ENCODE data around the gene RNMT. TPM values are rescaled to one million over a fixed set of nuclear protein-coding genes. Genes with fewer than 3 reads are reported as not detected.
A peak's percentile ranks its signal among the peaks of the same experiment; 100 is the strongest.
"Not testable (repeated sequence)": the region's sequence is repeated elsewhere in the genome, so short reads cannot be mapped to it uniquely, and the experiment has no call there.

The RNMT gene
- total RNA-seq, 2 experiments from 2014 or later: 17.3 to 35.6 TPM

DNA sequence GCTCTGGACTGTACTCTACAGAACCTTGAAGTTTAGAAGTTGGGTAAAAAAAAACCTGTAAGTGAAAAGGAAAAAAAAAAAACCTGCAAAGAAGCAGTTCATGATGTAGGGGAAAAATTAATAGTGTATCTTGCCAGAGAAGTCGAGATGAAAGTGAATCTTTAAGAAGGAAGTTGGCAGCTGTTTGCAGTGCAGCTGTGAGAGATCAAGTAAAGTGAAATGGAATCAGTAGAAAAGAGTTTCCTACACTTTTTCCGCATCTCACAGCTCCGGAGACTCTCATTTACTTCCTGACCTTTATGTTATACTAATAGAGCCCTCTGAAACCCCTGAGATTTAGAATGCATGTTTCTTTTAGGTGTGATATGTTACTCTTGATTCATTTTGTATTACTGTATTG is 19.2 kb downstream of the RNMT start:
- ChIA-PET CTCF (ENCODE audit: unreplicated experiment) (no interaction called here), POLR2A (interaction anchor here (0.7 kb wide), 1 partner anchor 331 kb away, joined by 3 read pairs; no protein-coding TSS in a partner anchor)
- Histone ChIP-seq H3K4me2 (ENCODE audit: low read length) (no peak overlapping the region), H3K9me2 (ENCODE audit: insufficient read depth, low read length) (no peaks in the 10 kb centered on the region), H3K79me2 (ENCODE audit: insufficient read depth, low read depth, low read length) (no peaks in the 10 kb centered on the region), H3K9me3 (ENCODE audit: low read length) (no peaks in the 10 kb centered on the region), H3K36me3 (ENCODE audit: insufficient read depth, low read length) (peaks cover 89% of the 10 kb centered on the region), H3K4me3 (ENCODE audit: low read depth, low read length, poor library complexity, severe bottlenecking) (no peak overlapping the region), H2AFZ (ENCODE audit: low read length) (no peak overlapping the region), H3K4me1 (ENCODE audit: insufficient read depth, low read length, poor library complexity, severe bottlenecking) (no peaks in the 10 kb centered on the region), H4K20me1 (ENCODE audit: insufficient read depth, low read length) (no peaks in the 10 kb centered on the region), H3K27ac (ENCODE audit: low read depth, low read length, poor library complexity, severe bottlenecking) (no peak overlapping the region)
- BruUV-seq (replicated peaks): TSS peak; percentile 31
- peak; percentile 8 for DNase-seq (ENCODE audit: low spot score)
- no peak for TF ChIP-seq EZH2phosphoT487 (IDR thresholded peaks at IDR 0.05; ENCODE audit: borderline replicate concordance, low read depth, low read length)
- TF ChIP-seq, protein P1, sequence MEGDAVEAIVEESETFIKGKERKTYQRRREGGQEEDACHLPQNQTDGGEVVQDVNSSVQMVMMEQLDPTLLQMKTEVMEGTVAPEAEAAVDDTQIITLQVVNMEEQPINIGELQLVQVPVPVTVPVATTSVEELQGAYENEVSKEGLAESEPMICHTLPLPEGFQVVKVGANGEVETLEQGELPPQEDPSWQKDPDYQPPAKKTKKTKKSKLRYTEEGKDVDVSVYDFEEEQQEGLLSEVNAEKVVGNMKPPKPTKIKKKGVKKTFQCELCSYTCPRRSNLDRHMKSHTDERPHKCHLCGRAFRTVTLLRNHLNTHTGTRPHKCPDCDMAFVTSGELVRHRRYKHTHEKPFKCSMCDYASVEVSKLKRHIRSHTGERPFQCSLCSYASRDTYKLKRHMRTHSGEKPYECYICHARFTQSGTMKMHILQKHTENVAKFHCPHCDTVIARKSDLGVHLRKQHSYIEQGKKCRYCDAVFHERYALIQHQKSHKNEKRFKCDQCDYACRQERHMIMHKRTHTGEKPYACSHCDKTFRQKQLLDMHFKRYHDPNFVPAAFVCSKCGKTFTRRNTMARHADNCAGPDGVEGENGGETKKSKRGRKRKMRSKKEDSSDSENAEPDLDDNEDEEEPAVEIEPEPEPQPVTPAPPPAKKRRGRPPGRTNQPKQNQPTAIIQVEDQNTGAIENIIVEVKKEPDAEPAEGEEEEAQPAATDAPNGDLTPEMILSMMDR (conservative IDR thresholded peaks at IDR 0.05; ENCODE audit: low read length): no peak
- intact Hi-C loops (cut with micrococcal nuclease; ENCODE audit: unreplicated experiment): no loop called here

DNA sequence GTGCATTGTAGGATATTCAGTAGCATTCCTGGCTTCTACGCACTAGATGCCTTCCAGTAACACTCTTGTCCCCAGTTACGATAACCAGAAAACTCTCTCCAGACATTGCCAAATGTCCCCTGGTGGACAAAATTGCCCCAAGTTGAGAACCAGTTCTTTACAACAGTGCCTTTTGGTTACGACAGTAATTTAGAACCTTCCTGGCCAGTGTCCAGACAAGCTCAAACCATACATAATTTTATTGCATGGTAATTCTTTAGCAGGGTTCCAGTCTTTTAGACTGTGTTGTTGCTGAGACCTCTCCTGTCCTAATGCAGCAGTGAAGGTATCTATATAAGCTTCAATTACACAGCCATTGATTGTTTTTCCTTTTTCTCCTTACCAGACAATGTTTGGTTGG is 20.2 kb downstream of the RNMT start:
- intact Hi-C loops (cut with micrococcal nuclease; ENCODE audit: unreplicated experiment): no loop called here
- H3K27ac ChIP-seq (ENCODE audit: low read depth, low read length, poor library complexity, severe bottlenecking): no peak overlapping the region
- no peaks in the 10 kb centered on the region for H3K4me1 ChIP-seq (ENCODE audit: insufficient read depth, low read length, poor library complexity, severe bottlenecking)
- H4K20me1 ChIP-seq (ENCODE audit: insufficient read depth, low read length): no peaks in the 10 kb centered on the region
- ChIA-PET POLR2A (no interaction called here), CTCF (ENCODE audit: unreplicated experiment) (no interaction called here)
- no TSS peak for BruUV-seq (replicated peaks)
- H3K9me3 ChIP-seq (ENCODE audit: low read length): no peaks in the 10 kb centered on the region
- DNase-seq (ENCODE audit: low spot score): no peak
- no peaks in the 10 kb centered on the region for H3K9me2 ChIP-seq (ENCODE audit: insufficient read depth, low read length)
- no peak overlapping the region for H3K4me3 ChIP-seq (ENCODE audit: low read depth, low read length, poor library complexity, severe bottlenecking)
- peaks cover 80% of the 10 kb centered on the region for H3K36me3 ChIP-seq (ENCODE audit: insufficient read depth, low read length)
- no peak overlapping the region for H2AFZ ChIP-seq (ENCODE audit: low read length)
- no peak for TF ChIP-seq EZH2phosphoT487 (IDR thresholded peaks at IDR 0.05; ENCODE audit: borderline replicate concordance, low read depth, low read length)
- TF ChIP-seq, protein P1 (conservative IDR thresholded peaks at IDR 0.05; ENCODE audit: low read length): no peak
- H3K4me2 ChIP-seq (ENCODE audit: low read length): no peak overlapping the region
- H3K79me2 ChIP-seq (ENCODE audit: insufficient read depth, low read depth, low read length): no peaks in the 10 kb centered on the region

DNA sequence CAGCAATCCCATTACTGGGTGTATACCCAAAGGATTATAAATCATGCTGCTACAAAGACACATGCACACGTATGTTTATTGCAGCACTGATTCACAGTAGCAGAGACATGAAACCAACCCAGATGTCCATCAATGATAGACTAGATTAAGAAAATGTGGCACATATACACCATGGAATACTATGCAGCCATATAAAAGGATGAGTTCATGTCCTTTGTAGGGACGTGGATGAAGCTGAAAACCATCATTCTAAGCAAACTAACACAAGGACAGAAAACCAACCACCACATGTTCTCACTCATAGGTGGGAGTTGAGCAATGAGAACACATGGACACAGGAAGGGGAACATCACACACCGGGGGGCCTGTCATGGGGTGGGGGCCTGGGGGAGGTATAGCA is 25.1 kb downstream of the RNMT start:
- H4K20me1 ChIP-seq (ENCODE audit: insufficient read depth, low read length); H3K9me2 ChIP-seq (ENCODE audit: insufficient read depth, low read length); intact Hi-C loops (cut with micrococcal nuclease; ENCODE audit: unreplicated experiment); H3K4me3 ChIP-seq (ENCODE audit: low read depth, low read length, poor library complexity, severe bottlenecking); H3K27ac ChIP-seq (ENCODE audit: low read depth, low read length, poor library complexity, severe bottlenecking); H3K4me2 ChIP-seq (ENCODE audit: low read length); POLR2A ChIA-PET; H3K9me3 ChIP-seq (ENCODE audit: low read length); H2AFZ ChIP-seq (ENCODE audit: low read length); H3K79me2 ChIP-seq (ENCODE audit: insufficient read depth, low read depth, low read length); CTCF ChIA-PET (ENCODE audit: unreplicated experiment); BruUV-seq (replicated peaks); H3K4me1 ChIP-seq (ENCODE audit: insufficient read depth, low read length, poor library complexity, severe bottlenecking); DNase-seq (ENCODE audit: low spot score): not testable (repeated sequence)
- H3K36me3 ChIP-seq (ENCODE audit: insufficient read depth, low read length): peaks cover 77% of the 10 kb centered on the region
